ENCODE measurements around the gene PFN3.

DNA sequence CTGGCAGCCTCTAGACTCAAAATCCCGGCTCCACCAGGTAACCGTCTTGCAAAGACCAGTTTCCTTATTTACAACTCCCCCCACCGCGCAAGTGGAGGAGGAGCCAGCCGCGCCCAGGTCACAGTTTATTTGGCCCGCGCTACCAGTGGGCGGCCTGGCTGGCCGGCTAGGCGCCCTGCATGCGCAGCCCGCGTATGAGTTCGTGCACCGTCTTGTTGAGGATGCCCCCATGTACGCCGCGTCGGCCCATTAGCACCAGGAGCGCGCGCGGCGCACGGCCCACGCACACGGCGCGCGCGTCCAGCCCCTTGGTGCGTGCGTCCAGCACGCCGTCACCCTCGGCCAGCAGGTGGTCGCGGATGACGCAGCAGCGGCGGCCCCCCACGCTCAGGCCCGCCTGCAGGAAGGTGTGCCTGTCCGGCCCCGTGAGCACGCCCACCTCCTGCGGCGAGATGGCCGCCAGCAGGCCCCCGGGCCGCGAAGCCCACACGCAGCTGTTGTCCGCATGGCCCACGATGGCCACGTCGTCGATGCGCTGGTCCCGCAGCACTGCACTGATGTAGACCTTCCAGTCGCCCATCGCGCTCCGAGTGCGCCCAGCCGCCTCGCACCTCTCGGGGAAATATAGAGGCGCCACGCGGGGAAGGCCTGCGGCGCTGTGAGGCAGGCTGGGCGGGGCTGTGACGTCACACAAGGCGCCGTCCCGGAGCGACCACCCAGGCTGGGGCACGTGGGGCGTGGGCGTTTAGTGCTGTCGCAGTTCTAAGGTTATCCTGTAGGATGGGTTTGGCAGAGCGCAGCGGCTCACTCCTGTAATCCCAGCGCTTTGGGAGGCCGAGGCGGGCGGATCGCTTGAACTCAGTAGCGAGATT lies at the start of gene PFN3:
- TF ChIP-seq CREB1 (CRISPR knock-in tag; IDR thresholded peaks at IDR 0.05; ENCODE audit: low read depth) = peak; percentile 93
- no peak for TF ChIP-seq CTCF (conservative IDR thresholded peaks at IDR 0.05; ENCODE audit: low read depth in 2 of 2)
- no peak for TF ChIP-seq EZH2phosphoT487 (IDR thresholded peaks at IDR 0.05; ENCODE audit: unreplicated experiment)
- TF ChIP-seq POLR2AphosphoS5 (IDR thresholded peaks at IDR 0.05; ENCODE audit: low read depth) = peak; percentile 41; the same call in 1 of the 2 replicates
- TF ChIP-seq EZH2 (IDR thresholded peaks at IDR 0.05; ENCODE audit: low read depth, unreplicated experiment) = no peak
- TF ChIP-seq, protein P1, sequence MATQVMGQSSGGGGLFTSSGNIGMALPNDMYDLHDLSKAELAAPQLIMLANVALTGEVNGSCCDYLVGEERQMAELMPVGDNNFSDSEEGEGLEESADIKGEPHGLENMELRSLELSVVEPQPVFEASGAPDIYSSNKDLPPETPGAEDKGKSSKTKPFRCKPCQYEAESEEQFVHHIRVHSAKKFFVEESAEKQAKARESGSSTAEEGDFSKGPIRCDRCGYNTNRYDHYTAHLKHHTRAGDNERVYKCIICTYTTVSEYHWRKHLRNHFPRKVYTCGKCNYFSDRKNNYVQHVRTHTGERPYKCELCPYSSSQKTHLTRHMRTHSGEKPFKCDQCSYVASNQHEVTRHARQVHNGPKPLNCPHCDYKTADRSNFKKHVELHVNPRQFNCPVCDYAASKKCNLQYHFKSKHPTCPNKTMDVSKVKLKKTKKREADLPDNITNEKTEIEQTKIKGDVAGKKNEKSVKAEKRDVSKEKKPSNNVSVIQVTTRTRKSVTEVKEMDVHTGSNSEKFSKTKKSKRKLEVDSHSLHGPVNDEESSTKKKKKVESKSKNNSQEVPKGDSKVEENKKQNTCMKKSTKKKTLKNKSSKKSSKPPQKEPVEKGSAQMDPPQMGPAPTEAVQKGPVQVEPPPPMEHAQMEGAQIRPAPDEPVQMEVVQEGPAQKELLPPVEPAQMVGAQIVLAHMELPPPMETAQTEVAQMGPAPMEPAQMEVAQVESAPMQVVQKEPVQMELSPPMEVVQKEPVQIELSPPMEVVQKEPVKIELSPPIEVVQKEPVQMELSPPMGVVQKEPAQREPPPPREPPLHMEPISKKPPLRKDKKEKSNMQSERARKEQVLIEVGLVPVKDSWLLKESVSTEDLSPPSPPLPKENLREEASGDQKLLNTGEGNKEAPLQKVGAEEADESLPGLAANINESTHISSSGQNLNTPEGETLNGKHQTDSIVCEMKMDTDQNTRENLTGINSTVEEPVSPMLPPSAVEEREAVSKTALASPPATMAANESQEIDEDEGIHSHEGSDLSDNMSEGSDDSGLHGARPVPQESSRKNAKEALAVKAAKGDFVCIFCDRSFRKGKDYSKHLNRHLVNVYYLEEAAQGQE (IDR thresholded peaks at IDR 0.05; ENCODE audit: unreplicated experiment) = no peak
- TF ChIP-seq, protein P2, sequence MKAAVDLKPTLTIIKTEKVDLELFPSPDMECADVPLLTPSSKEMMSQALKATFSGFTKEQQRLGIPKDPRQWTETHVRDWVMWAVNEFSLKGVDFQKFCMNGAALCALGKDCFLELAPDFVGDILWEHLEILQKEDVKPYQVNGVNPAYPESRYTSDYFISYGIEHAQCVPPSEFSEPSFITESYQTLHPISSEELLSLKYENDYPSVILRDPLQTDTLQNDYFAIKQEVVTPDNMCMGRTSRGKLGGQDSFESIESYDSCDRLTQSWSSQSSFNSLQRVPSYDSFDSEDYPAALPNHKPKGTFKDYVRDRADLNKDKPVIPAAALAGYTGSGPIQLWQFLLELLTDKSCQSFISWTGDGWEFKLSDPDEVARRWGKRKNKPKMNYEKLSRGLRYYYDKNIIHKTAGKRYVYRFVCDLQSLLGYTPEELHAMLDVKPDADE (IDR thresholded peaks at IDR 0.05) = no peak
- TF ChIP-seq ZNF331 (CRISPR knock-in tag; IDR thresholded peaks at IDR 0.05; ENCODE audit: low read depth) = no peak
- no peak for TF ChIP-seq ZNF114 (CRISPR knock-in tag; IDR thresholded peaks at IDR 0.05)
- TF ChIP-seq NANOG (IDR thresholded peaks at IDR 0.05; ENCODE audit: borderline replicate concordance) = no peak
- TF ChIP-seq STAT1 (IDR thresholded peaks at IDR 0.05; ENCODE audit: unreplicated experiment) = no peak

All from GM23338 (cell line).